Measurements from ENCODE around the gene LRRTM4.

GRCh38 chr2:77054938-77055337 is 467.2 kb downstream of the LRRTM4 start:
- TF ChIP-seq REST (IDR thresholded peaks at IDR 0.05; ENCODE audit: insufficient read depth in 1 of 2, low read depth in 2 of 2, low read length in 1 of 2) (peak; percentile 59 to 77), POLR2AphosphoS5 (IDR thresholded peaks at IDR 0.05; ENCODE audit: low read depth, low read length) (no peak), SIN3A (IDR thresholded peaks at IDR 0.05; ENCODE audit: borderline replicate concordance, insufficient read depth, low read depth, low read length) (no peak)
- TF ChIP-seq, protein P1, sequence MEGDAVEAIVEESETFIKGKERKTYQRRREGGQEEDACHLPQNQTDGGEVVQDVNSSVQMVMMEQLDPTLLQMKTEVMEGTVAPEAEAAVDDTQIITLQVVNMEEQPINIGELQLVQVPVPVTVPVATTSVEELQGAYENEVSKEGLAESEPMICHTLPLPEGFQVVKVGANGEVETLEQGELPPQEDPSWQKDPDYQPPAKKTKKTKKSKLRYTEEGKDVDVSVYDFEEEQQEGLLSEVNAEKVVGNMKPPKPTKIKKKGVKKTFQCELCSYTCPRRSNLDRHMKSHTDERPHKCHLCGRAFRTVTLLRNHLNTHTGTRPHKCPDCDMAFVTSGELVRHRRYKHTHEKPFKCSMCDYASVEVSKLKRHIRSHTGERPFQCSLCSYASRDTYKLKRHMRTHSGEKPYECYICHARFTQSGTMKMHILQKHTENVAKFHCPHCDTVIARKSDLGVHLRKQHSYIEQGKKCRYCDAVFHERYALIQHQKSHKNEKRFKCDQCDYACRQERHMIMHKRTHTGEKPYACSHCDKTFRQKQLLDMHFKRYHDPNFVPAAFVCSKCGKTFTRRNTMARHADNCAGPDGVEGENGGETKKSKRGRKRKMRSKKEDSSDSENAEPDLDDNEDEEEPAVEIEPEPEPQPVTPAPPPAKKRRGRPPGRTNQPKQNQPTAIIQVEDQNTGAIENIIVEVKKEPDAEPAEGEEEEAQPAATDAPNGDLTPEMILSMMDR (IDR thresholded peaks at IDR 0.05), result no peak
